H9 (cell line): ENCODE measurements around the gene UPB1. TPM values are rescaled to one million over a fixed set of nuclear protein-coding genes. Genes with fewer than 3 reads are reported as not detected.

Experiments
- DNase-seq: peaks from one replicate; pipeline ENCODE4 v3.0.0-alpha.2; 2017
- H2AFZ ChIP-seq: one replicate; pipeline ENCODE4 v1.6.1; 2013; ENCODE audit warnings: mild to moderate bottlenecking, low read length, control low read depth, moderate library complexity
- H2AK5ac ChIP-seq: 2 replicates; pipeline ENCODE4 v1.6.1; 2013; ENCODE audit warnings: low read length, control low read depth, mixed read lengths; ENCODE audit not compliant: insufficient read length
- H2BK120ac ChIP-seq: one replicate; pipeline ENCODE4 v1.6.1; 2013; ENCODE audit warnings: low read depth, mild to moderate bottlenecking, low read length, control low read depth, inconsistent platforms; ENCODE audit not compliant: poor library complexity, severe bottlenecking
- H2BK12ac ChIP-seq: 2 replicates; pipeline ENCODE4 v1.6.1; 2013; ENCODE audit warnings: low read length, control low read depth, mixed read lengths, low read depth; ENCODE audit not compliant: insufficient read length
- H2BK15ac ChIP-seq: 2 replicates; pipeline ENCODE4 v1.6.1; 2013; ENCODE audit warnings: low read depth, low read length, control low read depth
- H2BK20ac ChIP-seq: one replicate; pipeline ENCODE4 v1.6.1; 2013; ENCODE audit warnings: low read depth, mild to moderate bottlenecking, low read length, control low read depth, inconsistent platforms; ENCODE audit not compliant: poor library complexity, severe bottlenecking
- H2BK5ac ChIP-seq: 2 replicates; pipeline ENCODE4 v1.6.1; 2013; ENCODE audit warnings: low read length, control low read depth, mixed read lengths; ENCODE audit not compliant: insufficient read length
- H3K14ac ChIP-seq: 2 replicates; pipeline ENCODE4 v1.6.1; 2013; ENCODE audit warnings: low read length, control low read depth; ENCODE audit not compliant: insufficient read depth
- H3K18ac ChIP-seq: 2 replicates; pipeline ENCODE4 v1.6.1; 2013; ENCODE audit warnings: low read depth, mild to moderate bottlenecking, mixed read lengths, low read length, control low read depth; ENCODE audit not compliant: insufficient read length
- H3K23ac ChIP-seq: 2 replicates; pipeline ENCODE4 v1.6.1; 2013; ENCODE audit warnings: low read length, control low read depth, mixed read lengths, low read depth; ENCODE audit not compliant: insufficient read length
- H3K23me2 ChIP-seq: 2 replicates; pipeline ENCODE4 v1.6.1; 2013; ENCODE audit warnings: low read depth, mild to moderate bottlenecking, mixed read lengths, low read length, control low read depth; ENCODE audit not compliant: insufficient read length, poor library complexity, severe bottlenecking
- H3K27ac ChIP-seq: 2 replicates; pipeline ENCODE4 v1.5.1; 2013; ENCODE audit warnings: low read length, control low read depth, mixed read lengths, low read depth; ENCODE audit not compliant: insufficient read length
- H3K27me3 ChIP-seq: 2 replicates; pipeline ENCODE4 v1.6.1; 2013; ENCODE audit warnings: low read length, control low read depth, inconsistent platforms; ENCODE audit not compliant: insufficient read depth
- H3K4ac ChIP-seq: 2 replicates; pipeline ENCODE4 v1.6.1; 2013; ENCODE audit warnings: low read depth, mild to moderate bottlenecking, control low read depth, inconsistent platforms, low read length, moderate library complexity
- H3K4me1 ChIP-seq: 2 replicates; pipeline ENCODE4 v1.6.1; 2013; ENCODE audit warnings: low read length, control low read depth, inconsistent platforms; ENCODE audit not compliant: insufficient read depth
- H3K4me2 ChIP-seq: 2 replicates; pipeline ENCODE4 v1.6.1; 2013; ENCODE audit warnings: low read length, control low read depth, mixed read lengths; ENCODE audit not compliant: insufficient read length, insufficient read depth
- H3K56ac ChIP-seq: 2 replicates; pipeline ENCODE4 v1.6.1; 2013; ENCODE audit warnings: low read depth, mild to moderate bottlenecking, mixed read lengths, low read length, control low read depth; ENCODE audit not compliant: insufficient read length
- H3K79me1 ChIP-seq: 2 replicates; pipeline ENCODE4 v1.6.1; 2013; ENCODE audit warnings: low read depth, mild to moderate bottlenecking, moderate library complexity, low read length, control low read depth, inconsistent platforms; ENCODE audit not compliant: insufficient read depth, poor library complexity, severe bottlenecking
- H3K79me2 ChIP-seq: 2 replicates; pipeline ENCODE4 v1.6.1; 2013; ENCODE audit warnings: low read length, control low read depth, inconsistent platforms; ENCODE audit not compliant: insufficient read depth
- H3K9ac ChIP-seq: 2 replicates; pipeline ENCODE4 v1.6.1; 2013; ENCODE audit warnings: low read length, control low read depth, mixed read lengths; ENCODE audit not compliant: insufficient read length; ENCODE audit errors: extremely low read depth
- H3K9me3 ChIP-seq: one replicate; pipeline ENCODE4 v1.6.1; 2013; ENCODE audit warnings: low read depth, low read length, inconsistent platforms; ENCODE audit not compliant: control insufficient read depth
- H3T11ph ChIP-seq: one replicate; pipeline ENCODE4 v1.6.1; 2013; ENCODE audit warnings: mild to moderate bottlenecking, low read length, control low read depth, inconsistent platforms
- H4K20me1 ChIP-seq: one replicate; pipeline ENCODE4 v1.6.1; 2013; ENCODE audit not compliant: control insufficient read depth, insufficient read length, insufficient read depth
- H4K5ac ChIP-seq: 2 replicates; pipeline ENCODE4 v1.6.1; 2013; ENCODE audit warnings: low read depth, mild to moderate bottlenecking, mixed read lengths, low read length, control low read depth; ENCODE audit not compliant: insufficient read length
- H4K8ac ChIP-seq: replicated peaks from 2 replicates; pipeline ENCODE4 v1.6.1; 2013; ENCODE audit warnings: low read length, control low read depth, mixed read lengths, low read depth; ENCODE audit not compliant: insufficient read length
- H4K91ac ChIP-seq: 2 replicates; pipeline ENCODE4 v1.6.1; 2013; ENCODE audit warnings: low read depth, mild to moderate bottlenecking, moderate library complexity, mixed read lengths, low read length, control low read depth; ENCODE audit not compliant: insufficient read length
- H3K27ac Mint-ChIP-seq, 3 experiments: 2 replicates in 2 of 3; 3 replicates in 1 of 3; pipeline ENCODE4 v1.8.0; 2020 to 2021; ENCODE audit warnings: mixed read lengths in 3 of 3, mild to moderate bottlenecking in 1 of 3, moderate library complexity in 1 of 3
- H3K27me3 Mint-ChIP-seq: 2 replicates; pipeline ENCODE4 v1.8.0; 2021; ENCODE audit warnings: low read depth, mild to moderate bottlenecking, moderate library complexity, mixed read lengths
- H3K36me3 Mint-ChIP-seq, 3 experiments: 2 replicates in 2 of 3; 3 replicates in 1 of 3; pipeline ENCODE4 v1.8.0; 2020 to 2021; ENCODE audit warnings: low read depth in 3 of 3, mixed read lengths in 3 of 3; ENCODE audit not compliant: insufficient read depth in 1 of 3
- H3K4me1 Mint-ChIP-seq, 2 experiments: 2 replicates each; pipeline ENCODE4 v1.8.0; 2020; ENCODE audit warnings: mixed read lengths in 2 of 2
- H3K4me3 Mint-ChIP-seq, 2 experiments: 2 replicates in 1 of 2; 3 replicates in 1 of 2; pipeline ENCODE4 v1.8.0; 2020 to 2021; ENCODE audit warnings: mild to moderate bottlenecking in 2 of 2, mixed read lengths in 2 of 2, moderate library complexity in 1 of 2
- H3K9me3 Mint-ChIP-seq, 2 experiments: 2 replicates in 1 of 2; 3 replicates in 1 of 2; pipeline ENCODE4 v1.8.0; 2020; ENCODE audit warnings: mild to moderate bottlenecking in 2 of 2, mixed read lengths in 2 of 2, moderate library complexity in 1 of 2
- WGBS: extraction: QIAGEN DNeasy Blood & Tissue Kit; methylation state at CpG from one replicate; pipeline ENCODE4 v1.1.7; 2013; ENCODE audit warnings: missing lambda C conversion rate, low lambda C conversion rate, mixed read lengths; ENCODE audit not compliant: insufficient read length; ENCODE audit errors: extremely low coverage; 5-methylcytosine and 5-hydroxymethylcytosine counted together
- total RNA-seq: library from RNA; stranded (reverse); gene quantifications from 2 replicates; pipeline ENCODE4 v1.2.1, GENCODE V29; 2021
- TF ChIP-seq, protein P1 (sequence below): fragments of 200-600 bp; sonication (generic); conservative IDR thresholded peaks from 3 replicates; pipeline ENCODE4 v1.8.0; 2021; ENCODE audit warnings: antibody characterized with exemption, mild to moderate bottlenecking

Gene UPB1
- total RNA-seq, 1 experiment from 2014 or later: not detected

DNA sequence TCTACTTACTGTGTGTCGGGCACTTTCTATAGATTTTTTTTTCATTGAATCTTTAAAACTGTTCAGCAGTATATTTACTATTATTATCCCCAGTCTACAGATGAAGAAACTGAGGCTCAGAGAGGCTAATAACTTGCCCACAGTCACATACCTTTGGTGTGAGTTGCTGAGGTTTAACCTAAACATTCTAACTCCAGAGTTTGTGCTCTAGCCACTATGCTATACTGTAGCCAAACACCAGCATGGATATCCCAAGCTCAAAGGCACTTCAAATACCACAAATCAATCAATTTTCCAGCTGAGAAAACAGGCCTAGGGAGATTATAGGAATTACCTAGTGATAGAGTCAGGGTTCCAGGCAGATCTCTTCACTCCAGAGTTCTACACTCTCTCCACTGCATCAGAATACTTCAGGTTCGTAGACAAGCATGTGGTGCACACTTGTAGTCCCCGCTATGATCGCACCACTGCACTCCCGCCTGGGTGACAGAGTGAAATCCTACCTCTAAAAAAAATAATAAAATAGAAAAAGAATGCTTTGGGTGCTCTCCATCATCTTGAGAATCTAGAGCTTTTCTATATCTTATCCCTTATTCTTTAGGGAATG, 20.4 kb upstream of the UPB1 start:
- Histone ChIP-seq H2BK5ac (no peak overlapping the region), H4K91ac (no peak overlapping the region), H3K4ac (no peak overlapping the region), H3K9me3 (no peaks in the 10 kb centered on the region), H3K9ac (no peak overlapping the region), H4K20me1 (no peaks in the 10 kb centered on the region), H3K14ac (no peak overlapping the region), H3K23me2 (no peaks in the 10 kb centered on the region), H2AFZ (no peak overlapping the region), H2BK15ac (no peak overlapping the region), H3K56ac (no peak overlapping the region), H4K5ac (no peak overlapping the region), H3K23ac (no peak overlapping the region), H3K27me3 (no peaks in the 10 kb centered on the region), H3K4me2 (no peak overlapping the region), H2AK5ac (no peak overlapping the region), H3K18ac (no peak overlapping the region), H3T11ph (no peak overlapping the region), H3K27ac (no peak overlapping the region), H3K79me1 (no peaks in the 10 kb centered on the region), H3K4me1 (no peaks in the 10 kb centered on the region; the same call in 1 of the 2 replicates), H2BK12ac (no peak overlapping the region), H4K8ac (no peak overlapping the region), H2BK20ac (no peak overlapping the region), H2BK120ac (no peak overlapping the region), H3K79me2 (no peaks in the 10 kb centered on the region)
- no peaks in the 10 kb centered on the region for H3K36me3 Mint-ChIP-seq
- H3K27me3 Mint-ChIP-seq: no peaks in the 10 kb centered on the region; the same call in none of the 2 replicates
- no peaks in the 10 kb centered on the region for H3K4me1 Mint-ChIP-seq
- no peak overlapping the region for H3K4me3 Mint-ChIP-seq
- H3K27ac Mint-ChIP-seq: no peak overlapping the region
- no CpG with 5 or more reads among the region's 5 CpGs for WGBS
- DNase-seq: no peak
- peaks cover 4 to 6% of the 10 kb centered on the region in 2 experiments; a peak in 2 of 5 replicates for H3K9me3 Mint-ChIP-seq
- TF ChIP-seq, protein P1, sequence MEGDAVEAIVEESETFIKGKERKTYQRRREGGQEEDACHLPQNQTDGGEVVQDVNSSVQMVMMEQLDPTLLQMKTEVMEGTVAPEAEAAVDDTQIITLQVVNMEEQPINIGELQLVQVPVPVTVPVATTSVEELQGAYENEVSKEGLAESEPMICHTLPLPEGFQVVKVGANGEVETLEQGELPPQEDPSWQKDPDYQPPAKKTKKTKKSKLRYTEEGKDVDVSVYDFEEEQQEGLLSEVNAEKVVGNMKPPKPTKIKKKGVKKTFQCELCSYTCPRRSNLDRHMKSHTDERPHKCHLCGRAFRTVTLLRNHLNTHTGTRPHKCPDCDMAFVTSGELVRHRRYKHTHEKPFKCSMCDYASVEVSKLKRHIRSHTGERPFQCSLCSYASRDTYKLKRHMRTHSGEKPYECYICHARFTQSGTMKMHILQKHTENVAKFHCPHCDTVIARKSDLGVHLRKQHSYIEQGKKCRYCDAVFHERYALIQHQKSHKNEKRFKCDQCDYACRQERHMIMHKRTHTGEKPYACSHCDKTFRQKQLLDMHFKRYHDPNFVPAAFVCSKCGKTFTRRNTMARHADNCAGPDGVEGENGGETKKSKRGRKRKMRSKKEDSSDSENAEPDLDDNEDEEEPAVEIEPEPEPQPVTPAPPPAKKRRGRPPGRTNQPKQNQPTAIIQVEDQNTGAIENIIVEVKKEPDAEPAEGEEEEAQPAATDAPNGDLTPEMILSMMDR: no peak
